Measurements from ENCODE around the gene HDAC9. TPM values are rescaled to one million over a fixed set of nuclear protein-coding genes. Genes with fewer than 3 reads are reported as not detected.
A peak's percentile ranks its signal among the peaks of the same experiment; 100 is the strongest.

HDAC9 gene
- polyA plus RNA-seq, 1 of the 3 experiments (the other 2 are of a cell fraction) = 11.6 TPM

DNA sequence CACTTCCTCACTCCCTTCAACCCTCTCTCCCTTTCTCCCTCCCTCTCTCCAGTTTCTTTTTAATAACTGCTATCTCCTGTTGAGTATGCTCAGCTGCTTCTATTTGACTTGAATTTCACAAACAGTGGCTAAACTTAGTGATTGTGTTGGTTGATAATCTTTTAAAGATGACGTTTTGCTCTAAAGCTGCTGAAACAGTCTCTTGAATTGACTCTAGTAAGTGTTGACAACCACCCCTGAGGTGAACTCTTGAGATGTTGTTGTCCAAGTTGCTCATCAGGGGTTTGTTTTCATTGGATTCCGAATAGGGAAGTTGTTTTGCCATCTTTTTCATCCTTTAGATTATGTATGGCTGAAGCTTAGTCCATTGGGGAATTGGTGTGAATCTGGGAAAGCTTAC is 445.7 kb downstream of the HDAC9 start:
- ChIA-PET CTCF (interaction anchor here (0.7 to 2.2 kb wide), 3 partner anchors 8 to 444 kb away, joined by 3 to 6 read pairs (median 4); no protein-coding TSS in a partner anchor), POLR2A (no interaction called here)
- no peaks in the 10 kb centered on the region for H3K27me3 ChIP-seq (ENCODE audit: insufficient read depth)
- H3K9me2 ChIP-seq = no peaks in the 10 kb centered on the region
- no peaks in the 10 kb centered on the region for H3K9me3 ChIP-seq
- WGBS (ENCODE audit: low lambda C conversion rate) = 80% methylated on average over 2 of the region's 2 CpGs
- H3K4me2 ChIP-seq = no peak overlapping the region
- H3K4me1 ChIP-seq (ENCODE audit: control insufficient read depth in 1 of 2, insufficient read depth in 2 of 2, low read depth in 1 of 2, low read length in 1 of 2) = peaks cover 0 to 25% of the 10 kb centered on the region in 2 experiments; a peak in 2 of 4 replicates
- H3K4me3 ChIP-seq (ENCODE audit: low read depth in 2 of 2, low read length in 1 of 2) = no peak overlapping the region
- no peaks in the 10 kb centered on the region for H3K36me3 ChIP-seq (replicated peaks in 1 of 2; ENCODE audit: control insufficient read depth in 1 of 2, insufficient read depth in 2 of 2, low read length in 1 of 2)
- DNase-seq = no peak
- H4K20me1 ChIP-seq (ENCODE audit: insufficient read depth) = no peaks in the 10 kb centered on the region
- H3K79me2 ChIP-seq (ENCODE audit: insufficient read depth) = no peaks in the 10 kb centered on the region
- no peak overlapping the region for H3K9ac ChIP-seq
- H3K27ac ChIP-seq (ENCODE audit: low read depth in 2 of 2, low read length in 1 of 2) = peak overlapping the region in 1 of 2 experiments; percentile 89; a peak in 1 of 4 replicates
- H3F3A ChIP-seq (replicated peaks; ENCODE audit: insufficient read depth) = peaks cover 15% of the 10 kb centered on the region
- H2AFZ ChIP-seq (ENCODE audit: low read depth) = no peak overlapping the region
- no peak for TF ChIP-seq NRF1 (IDR thresholded peaks at IDR 0.05; ENCODE audit: low read depth, low read length)
- TF ChIP-seq FOXM1 (IDR thresholded peaks at IDR 0.05; ENCODE audit: low read depth) = no peak
- TF ChIP-seq RAD21 (IDR thresholded peaks at IDR 0.05; ENCODE audit: low read length) = no peak
- TF ChIP-seq RXRA (IDR thresholded peaks at IDR 0.05; ENCODE audit: borderline replicate concordance, low read depth) = no peak
- TF ChIP-seq MXI1 (IDR thresholded peaks at IDR 0.05; ENCODE audit: low read depth, low read length) = no peak
- TF ChIP-seq POLR2AphosphoS5 (IDR thresholded peaks at IDR 0.05; ENCODE audit: low read depth, low read length) = no peak
- TF ChIP-seq, protein P1, sequence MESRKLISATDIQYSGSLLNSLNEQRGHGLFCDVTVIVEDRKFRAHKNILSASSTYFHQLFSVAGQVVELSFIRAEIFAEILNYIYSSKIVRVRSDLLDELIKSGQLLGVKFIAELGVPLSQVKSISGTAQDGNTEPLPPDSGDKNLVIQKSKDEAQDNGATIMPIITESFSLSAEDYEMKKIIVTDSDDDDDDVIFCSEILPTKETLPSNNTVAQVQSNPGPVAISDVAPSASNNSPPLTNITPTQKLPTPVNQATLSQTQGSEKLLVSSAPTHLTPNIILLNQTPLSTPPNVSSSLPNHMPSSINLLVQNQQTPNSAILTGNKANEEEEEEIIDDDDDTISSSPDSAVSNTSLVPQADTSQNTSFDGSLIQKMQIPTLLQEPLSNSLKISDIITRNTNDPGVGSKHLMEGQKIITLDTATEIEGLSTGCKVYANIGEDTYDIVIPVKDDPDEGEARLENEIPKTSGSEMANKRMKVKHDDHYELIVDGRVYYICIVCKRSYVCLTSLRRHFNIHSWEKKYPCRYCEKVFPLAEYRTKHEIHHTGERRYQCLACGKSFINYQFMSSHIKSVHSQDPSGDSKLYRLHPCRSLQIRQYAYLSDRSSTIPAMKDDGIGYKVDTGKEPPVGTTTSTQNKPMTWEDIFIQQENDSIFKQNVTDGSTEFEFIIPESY (IDR thresholded peaks at IDR 0.05; ENCODE audit: borderline replicate concordance, low read depth) = no peak
- TF ChIP-seq CHD2 (IDR thresholded peaks at IDR 0.05; ENCODE audit: low read length, partially characterized antibody) = no peak
- no peak for TF ChIP-seq SIN3A (IDR thresholded peaks at IDR 0.05; ENCODE audit: borderline replicate concordance, low read depth, low read length)
- no peak for TF ChIP-seq GATA2 (CRISPR knock-in tag; IDR thresholded peaks at IDR 0.05)
- TF ChIP-seq NFIC (IDR thresholded peaks at IDR 0.05; ENCODE audit: borderline replicate concordance) = no peak
- no peak for TF ChIP-seq EZH2phosphoT487 (IDR thresholded peaks at IDR 0.05; ENCODE audit: borderline replicate concordance, low read depth)
- no peak for TF ChIP-seq TEAD4 (IDR thresholded peaks at IDR 0.05; ENCODE audit: borderline replicate concordance, insufficient read depth)
- TF ChIP-seq, protein P2, sequence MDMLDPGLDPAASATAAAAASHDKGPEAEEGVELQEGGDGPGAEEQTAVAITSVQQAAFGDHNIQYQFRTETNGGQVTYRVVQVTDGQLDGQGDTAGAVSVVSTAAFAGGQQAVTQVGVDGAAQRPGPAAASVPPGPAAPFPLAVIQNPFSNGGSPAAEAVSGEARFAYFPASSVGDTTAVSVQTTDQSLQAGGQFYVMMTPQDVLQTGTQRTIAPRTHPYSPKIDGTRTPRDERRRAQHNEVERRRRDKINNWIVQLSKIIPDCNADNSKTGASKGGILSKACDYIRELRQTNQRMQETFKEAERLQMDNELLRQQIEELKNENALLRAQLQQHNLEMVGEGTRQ (IDR thresholded peaks at IDR 0.05; ENCODE audit: borderline replicate concordance, low read depth, low read length) = no peak
- no peak for TF ChIP-seq FOSL2 (IDR thresholded peaks at IDR 0.05; ENCODE audit: borderline replicate concordance, low read depth)
- no peak for TF ChIP-seq GABPA (IDR thresholded peaks at IDR 0.05; ENCODE audit: low read depth)
- TF ChIP-seq YY1 (IDR thresholded peaks at IDR 0.05; ENCODE audit: low read depth) = no peak
- TF ChIP-seq TAF1 (IDR thresholded peaks at IDR 0.05; ENCODE audit: borderline replicate concordance, low read depth, low read length) = no peak
- no peak for TF ChIP-seq FOXJ3 (CRISPR knock-in tag; IDR thresholded peaks at IDR 0.05)

All from SK-N-SH (cell line).